GM21723 (cell line): ENCODE measurements around the gene SUPT20HL1.
"Not testable (repeated sequence)": the region's sequence is repeated elsewhere in the genome, so short reads cannot be mapped to it uniquely, and the experiment has no call there.

Experiments used
- ATAC-seq: cut with Tn5 transposase; IDR thresholded peaks from one replicate; pipeline ENCODE4 v1.9.1; 2021; ENCODE audit warnings: mild to moderate bottlenecking, moderate library complexity; ENCODE audit not compliant: unreplicated experiment

SUPT20HL1 gene

GRCh38 chrX:24362089-24362745 is 1.8 kb downstream of the SUPT20HL1 start:
- not testable (repeated sequence) for ATAC-seq

- not testable (repeated sequence) for ATAC-seq
Observed at GRCh38 chrX:24363432-24364181, 3.2 kb downstream of the SUPT20HL1 start.

- ATAC-seq = no peak
Observed at GRCh38 chrX:24364326-24364725, 3.9 kb downstream of the SUPT20HL1 start.

- ATAC-seq = no peak
Observed at GRCh38 chrX:24364851-24365538, 4.6 kb downstream of the SUPT20HL1 start.

- not testable (repeated sequence) for ATAC-seq
Observed at GRCh38 chrX:24366762-24367400, 6.4 kb downstream of the SUPT20HL1 start.

GRCh38 chrX:24369816-24370215 is 9.4 kb downstream of the SUPT20HL1 start:
- ATAC-seq = no peak

GRCh38 chrX:24371391-24371972 is 11.0 kb downstream of the SUPT20HL1 start:
- ATAC-seq = peak; percentile 87

- no peak for ATAC-seq
Observed at GRCh38 chrX:24372021-24372763, 11.8 kb downstream of the SUPT20HL1 start.

GRCh38 chrX:24375600-24376131 is 15.2 kb downstream of the SUPT20HL1 start:
- ATAC-seq = no peak

GRCh38 chrX:24376403-24376802 is 16.0 kb downstream of the SUPT20HL1 start:
- no peak for ATAC-seq

GRCh38 chrX:24377195-24377594 is 16.8 kb downstream of the SUPT20HL1 start:
- ATAC-seq = no peak

GRCh38 chrX:24377911-24378468 is 17.6 kb downstream of the SUPT20HL1 start:
- ATAC-seq = no peak

GRCh38 chrX:24378706-24379105 is 18.3 kb downstream of the SUPT20HL1 start:
- no peak for ATAC-seq

- no peak for ATAC-seq
Observed at GRCh38 chrX:24380262-24381187, 20.1 kb downstream of the SUPT20HL1 start.

- not testable (repeated sequence) for ATAC-seq
Observed at GRCh38 chrX:24382315-24382714, 21.9 kb downstream of the SUPT20HL1 start.

- no peak for ATAC-seq
Observed at GRCh38 chrX:24387724-24388123, 27.3 kb downstream of the SUPT20HL1 start.

- ATAC-seq = no peak
Observed at GRCh38 chrX:24391389-24391788, 30.9 kb downstream of the SUPT20HL1 start.

GRCh38 chrX:24391843-24392242 is 31.4 kb downstream of the SUPT20HL1 start:
- ATAC-seq = no peak

- no peak for ATAC-seq
Observed at GRCh38 chrX:24392709-24393108, 32.3 kb downstream of the SUPT20HL1 start.
